ENCODE data around the gene SHD.

SHD gene

GRCh38 chr19:4301590-4302242 is 22.6 kb downstream of the SHD start:
- no peak for DNase-seq

- no peak for DNase-seq
These were observed 23.2 kb downstream of the SHD start, which contains the start of gene TMIGD2 for GRCh38 chr19:4302243-4302640. Gene TMIGD2 (minus strand): TSS chr19:4302389. CDS start chr19:4302385, 4 bp downstream.

GRCh38 chr19:4303819-4304537 is 24.9 kb downstream of the SHD start:
- DNase-seq: no peak

- no peak for DNase-seq
These were observed 25.6 kb downstream of the SHD start, which contains the start of gene FSD1 for GRCh38 chr19:4304538-4305256. Gene FSD1 (plus strand): TSS chr19:4304598. CDS start chr19:4304747, 149 bp downstream.

DNA sequence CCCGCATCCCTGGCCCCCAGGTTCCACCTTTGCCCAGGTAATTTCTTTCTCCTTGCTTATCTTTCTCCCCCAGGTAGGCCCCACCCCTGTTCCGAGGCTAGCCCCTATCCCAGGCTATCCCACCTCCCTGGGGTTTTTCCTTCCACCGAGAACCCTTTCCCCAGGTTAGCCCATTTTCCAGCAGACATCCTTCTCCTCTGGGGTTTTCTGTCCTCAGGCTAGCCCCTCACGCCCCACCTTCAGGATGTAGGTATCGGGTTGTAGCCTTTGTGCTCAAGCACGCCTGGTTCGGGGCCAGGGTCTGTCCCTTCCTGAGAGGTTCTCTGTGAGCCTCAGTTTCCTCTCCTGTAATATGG is 26.2 kb downstream of the SHD start:
- DNase-seq: no peak

- DNase-seq: no peak
These were observed 26.6 kb downstream of the SHD start for GRCh38 chr19:4305659-4306058.

DNA sequence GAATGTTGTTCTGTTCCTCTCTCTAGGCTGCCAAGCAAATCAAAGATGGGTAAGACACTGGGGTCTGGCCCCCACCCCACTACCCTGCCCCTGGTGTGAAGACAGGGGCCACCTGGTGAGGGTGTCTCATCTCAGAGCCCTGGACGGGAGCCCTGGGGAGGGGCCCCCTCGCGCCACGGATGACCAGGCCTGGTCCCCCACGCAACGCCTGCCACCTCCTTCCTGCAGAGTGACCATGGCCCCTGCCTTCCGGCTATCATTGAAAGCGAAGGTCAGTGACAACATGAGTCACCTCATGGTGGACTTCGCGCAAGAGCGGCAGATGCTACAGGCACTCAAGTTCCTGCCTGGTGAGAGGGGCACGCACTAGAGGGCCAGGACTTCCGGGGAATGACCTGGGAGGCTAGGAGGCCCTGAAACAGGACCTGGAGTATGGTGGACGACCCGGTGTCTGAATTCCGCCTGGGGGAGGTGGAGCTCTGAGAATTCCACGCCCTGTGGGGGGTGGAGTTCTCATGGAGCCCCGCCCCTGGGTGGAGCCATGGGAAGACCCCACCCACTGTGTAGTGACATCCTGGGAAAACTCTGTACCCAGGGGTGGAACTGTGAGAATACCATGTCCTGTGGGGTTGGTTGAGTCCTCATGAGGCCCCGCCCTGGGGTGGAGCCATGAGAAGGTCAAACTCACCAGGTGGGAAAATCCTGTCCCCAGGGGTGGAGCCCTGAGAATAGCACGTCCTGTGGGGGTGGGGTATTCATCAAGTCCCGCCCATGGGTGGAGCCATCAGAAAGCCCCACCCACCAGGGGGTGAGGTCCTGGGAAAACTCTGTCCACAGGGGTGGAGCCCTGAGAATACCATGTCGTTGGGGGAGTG is 31.4 kb downstream of the SHD start:
- DNase-seq: no peak

GRCh38 chr19:4313847-4314490 is 34.9 kb downstream of the SHD start:
- no peak for DNase-seq

DNA sequence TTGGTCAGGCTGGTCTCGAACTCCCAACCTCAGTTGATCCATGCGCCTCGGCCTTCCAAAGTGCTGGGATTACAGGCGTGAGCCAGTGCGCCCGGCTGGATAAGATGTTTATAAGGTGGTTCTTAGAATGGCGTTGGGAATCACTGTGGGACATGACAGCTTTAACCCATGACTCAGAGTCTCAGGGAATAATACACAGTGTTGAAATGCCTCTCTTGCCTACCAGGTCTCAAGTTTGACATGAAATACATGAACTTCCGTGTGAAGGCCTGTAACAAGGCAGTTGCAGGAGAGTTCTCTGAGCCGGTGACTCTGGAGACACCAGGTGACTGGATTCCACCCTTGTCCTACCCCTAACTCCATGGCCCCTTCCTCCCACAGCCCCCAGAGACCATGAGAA is 37.9 kb downstream of the SHD start:
- DNase-seq: no peak

DNA sequence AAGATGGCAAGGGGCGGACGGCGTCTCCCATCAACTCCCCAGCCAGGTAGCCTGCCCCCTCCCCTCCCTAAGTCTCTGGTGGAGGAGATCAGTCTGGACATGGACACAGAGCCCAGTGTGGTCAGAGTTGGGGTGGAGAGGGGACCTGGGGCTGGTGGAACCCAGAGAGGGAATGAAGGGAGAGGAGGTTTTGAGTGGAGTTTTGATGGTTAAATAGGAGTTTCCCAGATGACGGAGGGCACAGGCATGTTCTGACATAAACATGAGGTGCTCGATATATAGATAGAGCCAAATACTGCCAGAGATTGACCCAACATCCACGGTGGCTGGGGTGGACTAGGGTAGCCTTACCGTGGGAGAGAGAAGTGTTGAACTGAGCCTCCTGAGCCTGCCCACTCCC is 39.4 kb downstream of the SHD start:
- DNase-seq: no peak

DNA sequence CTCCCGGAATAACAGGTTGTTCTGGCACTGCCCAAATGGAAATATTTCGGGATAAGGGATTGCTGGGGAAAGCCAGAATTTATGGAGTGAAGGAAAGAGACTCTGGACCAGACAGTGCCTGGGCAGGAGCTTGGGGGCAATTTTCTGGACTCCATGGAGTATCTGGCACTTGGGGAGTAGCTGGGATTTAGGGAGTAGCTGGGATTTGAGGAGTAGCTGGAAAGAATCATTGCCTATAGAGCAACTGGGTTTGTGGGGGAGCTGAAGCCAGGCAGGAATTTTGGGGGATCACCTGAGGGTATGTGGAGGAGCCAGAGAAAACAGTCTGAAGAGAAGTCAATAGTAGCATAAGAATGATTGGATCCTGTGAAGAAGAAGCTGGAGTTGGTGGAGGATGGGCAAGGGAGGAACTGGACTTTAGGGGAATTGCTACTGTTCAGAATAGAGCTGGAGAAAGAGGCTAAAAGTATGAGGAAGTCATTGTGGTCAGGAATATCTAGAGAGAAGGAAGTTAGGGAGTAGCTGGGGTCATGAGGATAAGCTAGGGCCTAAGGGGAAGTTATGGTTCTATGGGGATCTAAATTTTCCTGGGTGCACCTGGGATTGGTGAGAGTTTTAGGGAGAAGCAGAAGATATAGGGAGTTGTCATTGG is 40.1 kb downstream of the SHD start:
- DNase-seq: no peak

DNA sequence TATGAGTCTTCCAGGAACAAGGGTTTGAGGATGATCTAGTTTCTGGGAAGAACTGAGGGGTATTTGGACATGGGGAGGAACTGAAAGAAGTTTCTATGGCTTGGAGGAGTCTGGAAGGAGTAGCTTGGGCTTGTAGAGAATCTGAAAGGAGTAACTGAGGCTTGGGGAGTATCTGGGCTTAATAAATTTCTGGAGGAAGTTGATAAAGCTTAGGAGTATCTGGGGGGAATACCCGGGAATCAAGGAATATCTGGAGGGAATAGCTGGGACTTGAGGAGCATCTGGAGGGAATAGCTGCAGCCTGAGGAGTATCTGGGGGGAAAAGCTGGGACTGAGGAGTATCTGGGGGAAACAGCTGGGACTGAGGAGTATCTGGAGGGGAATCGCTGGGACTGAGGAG is 41.4 kb downstream of the SHD start:
- DNase-seq: no peak

- DNase-seq: no peak
These were observed 44.0 kb downstream of the SHD start for GRCh38 chr19:4322942-4323665.

GRCh38 chr19:4323692-4324091 is 44.6 kb downstream of the SHD start:
- no peak for DNase-seq

DNA sequence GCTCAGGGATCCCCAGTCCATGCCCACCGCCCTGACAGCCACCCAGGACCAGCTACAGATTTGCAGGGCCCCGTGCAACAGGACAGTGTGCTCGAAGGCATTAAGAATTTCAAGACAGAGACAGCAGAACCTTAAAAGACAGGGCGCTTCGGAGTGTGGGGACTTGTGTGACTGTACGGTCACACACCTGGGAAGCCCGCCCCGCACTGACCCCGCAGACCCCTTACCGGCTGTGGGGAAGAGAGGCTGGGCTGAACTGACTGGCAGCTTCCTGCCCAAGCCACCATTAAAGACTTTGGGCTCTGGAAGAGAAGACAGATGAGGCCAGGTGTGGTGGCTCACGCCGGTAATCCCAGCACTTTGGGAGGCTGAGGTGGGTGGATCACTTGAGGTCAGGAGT is 45.2 kb downstream of the SHD start:
- no peak for DNase-seq

GRCh38 chr19:4326215-4326836 is 47.3 kb downstream of the SHD start:
- DNase-seq: no peak

GRCh38 chr19:4326837-4327251 is 47.8 kb downstream of the SHD start:
- DNase-seq: no peak

GRCh38 chr19:4327252-4327876 is 48.3 kb downstream of the SHD start:
- DNase-seq: no peak

DNA sequence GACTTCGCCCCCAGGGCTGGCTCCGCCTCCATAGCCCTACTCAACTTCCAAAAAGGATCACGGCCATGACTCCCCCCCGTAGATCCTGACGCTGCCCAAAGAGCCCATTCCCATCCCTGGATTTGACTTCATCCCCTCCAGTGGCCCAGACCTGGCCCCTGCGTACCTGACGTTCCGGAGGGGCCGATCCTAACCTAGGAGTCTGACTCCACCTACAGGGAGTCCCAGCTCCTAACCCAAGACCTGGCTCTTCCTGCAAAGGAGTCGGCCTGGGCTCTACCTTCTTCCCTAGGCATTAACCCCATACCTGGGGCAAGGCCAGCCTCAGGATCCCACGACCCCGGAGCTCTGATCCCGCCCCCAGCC is 48.8 kb downstream of the SHD start:
- no peak for DNase-seq

DNA sequence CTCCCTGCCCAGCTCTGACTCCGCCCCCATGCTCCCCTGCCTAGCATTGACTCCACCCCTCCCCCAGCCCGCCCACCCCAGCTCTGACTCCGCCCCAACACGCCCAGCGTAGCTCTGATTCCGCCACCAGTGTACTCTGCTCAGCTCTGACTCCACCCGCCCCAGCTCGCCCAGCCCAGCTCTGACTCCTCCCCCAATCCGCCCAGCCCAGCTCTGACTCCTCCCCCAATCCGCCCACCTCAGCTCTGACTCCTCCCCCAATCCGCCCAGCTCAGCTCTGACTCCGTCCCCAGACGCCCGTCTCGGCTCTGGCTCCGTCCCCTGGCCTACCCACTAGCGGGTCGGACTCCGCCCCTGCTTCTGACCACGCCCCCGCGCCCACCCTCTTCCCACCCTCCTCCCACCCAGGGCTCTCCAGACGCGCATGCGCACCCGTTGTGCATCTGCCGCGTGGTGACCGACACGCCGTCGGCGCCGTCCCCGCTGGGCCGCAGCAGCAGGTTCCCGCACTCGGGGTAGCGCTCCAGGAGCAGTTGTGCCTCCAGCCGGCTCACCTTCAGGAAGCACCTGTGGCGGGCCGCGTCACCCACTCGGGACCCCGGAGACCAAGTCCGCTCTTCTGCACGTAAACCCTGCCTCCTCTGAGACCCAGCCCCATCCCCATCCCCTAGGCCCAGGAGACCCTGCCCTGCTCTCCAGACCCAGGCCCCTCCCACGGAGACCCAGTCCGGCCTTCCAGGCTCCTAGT is 49.4 kb downstream of the SHD start:
- DNase-seq: no peak

All from NCI-H1417 treated with DMSO at 0.1 percent for 48 hours (cell line).